ENCODE data around the gene TAF6.

- no peak for TF ChIP-seq CTCF (IDR thresholded peaks at IDR 0.05)
- no peak for TF ChIP-seq POLR2A (IDR thresholded peaks at IDR 0.05)
Observed at GRCh38 chr7:100157069-100157333, 37.8 kb upstream of the TAF6 start.
